Nephron (organoid): ENCODE results near the gene THAP6.
A peak's percentile ranks its signal among the peaks of the same experiment; 100 is the strongest.
"Not testable (repeated sequence)": the region's sequence is repeated elsewhere in the genome, so short reads cannot be mapped to it uniquely, and the experiment has no call there.

Experiments used
- H3K27ac Mint-ChIP-seq, 3 experiments: 2 replicates each; pipeline ENCODE4 v1.8.0; 2020; ENCODE audit warnings: mixed read lengths in 3 of 3, mild to moderate bottlenecking in 2 of 3, moderate library complexity in 1 of 3
- H3K27me3 Mint-ChIP-seq: 2 replicates; pipeline ENCODE4 v1.8.0; 2021; ENCODE audit warnings: low read depth, mild to moderate bottlenecking, moderate library complexity, mixed read lengths
- H3K36me3 Mint-ChIP-seq: 2 replicates; pipeline ENCODE4 v1.8.0; 2020; ENCODE audit warnings: low read depth, mixed read lengths
- H3K4me1 Mint-ChIP-seq: 2 replicates; pipeline ENCODE4 v1.8.0; 2020; ENCODE audit warnings: mixed read lengths
- H3K4me3 Mint-ChIP-seq, 3 experiments: 2 replicates each; pipeline ENCODE4 v1.8.0; 2020; ENCODE audit warnings: mild to moderate bottlenecking in 3 of 3, mixed read lengths in 3 of 3, moderate library complexity in 2 of 3
- H3K9me3 Mint-ChIP-seq: 2 replicates; pipeline ENCODE4 v1.8.0; 2020; ENCODE audit warnings: mixed read lengths
- CTCF ChIP-seq, 3 experiments: fragments of 200-600 bp; sonication (generic); IDR thresholded peaks; one replicate each; pipeline ENCODE4 v1.5.0; 2021; ENCODE audit warnings: antibody characterized with exemption in 3 of 3; ENCODE audit not compliant: unreplicated experiment in 3 of 3

Gene THAP6

GRCh38 chr4:75499900-75500299 lies 14.4 kb upstream of the THAP6 start:
- Mint-ChIP-seq H3K27ac (no peak overlapping the region), H3K27me3 (no peaks in the 10 kb centered on the region), H3K4me1 (no peaks in the 10 kb centered on the region), H3K4me3 (no peak overlapping the region), H3K9me3 (peaks cover 24% of the 10 kb centered on the region), H3K36me3 (peaks cover 73% of the 10 kb centered on the region)
- TF ChIP-seq CTCF (IDR thresholded peaks at IDR 0.05; ENCODE audit: unreplicated experiment in 3 of 3), result no peak

GRCh38 chr4:75502671-75503070 lies 11.6 kb upstream of the THAP6 start:
- no peak for TF ChIP-seq CTCF (IDR thresholded peaks at IDR 0.05; ENCODE audit: unreplicated experiment in 3 of 3)
- H3K27ac Mint-ChIP-seq, result no peak overlapping the region
- H3K9me3 Mint-ChIP-seq, result peaks cover 23% of the 10 kb centered on the region
- H3K4me1 Mint-ChIP-seq, result no peaks in the 10 kb centered on the region
- H3K36me3 Mint-ChIP-seq, result peaks cover 79% of the 10 kb centered on the region
- no peaks in the 10 kb centered on the region for H3K27me3 Mint-ChIP-seq
- H3K4me3 Mint-ChIP-seq, result no peak overlapping the region

- Mint-ChIP-seq H3K27me3 (no peaks in the 10 kb centered on the region), H3K36me3 (peaks cover 69% of the 10 kb centered on the region), H3K4me3 (no peak overlapping the region), H3K9me3 (no peaks in the 10 kb centered on the region), H3K4me1 (peaks cover 17% of the 10 kb centered on the region), H3K27ac (no peak overlapping the region)
- no peak for TF ChIP-seq CTCF (IDR thresholded peaks at IDR 0.05; ENCODE audit: unreplicated experiment in 3 of 3)
Measured at GRCh38 chr4:75505630-75506029, 8.6 kb upstream of the THAP6 start.

GRCh38 chr4:75509592-75509991 lies 4.7 kb upstream of the THAP6 start:
- H3K4me3 Mint-ChIP-seq, H3K27me3 Mint-ChIP-seq, H3K9me3 Mint-ChIP-seq: not testable (repeated sequence)
- Mint-ChIP-seq H3K4me1 (peaks cover 22% of the 10 kb centered on the region), H3K36me3 (peaks cover 48% of the 10 kb centered on the region), H3K27ac (peak overlapping the region in 1 of 3 experiments; percentile 49)

- peaks cover 31% of the 10 kb centered on the region for H3K36me3 Mint-ChIP-seq
- H3K4me3 Mint-ChIP-seq, result no peak overlapping the region
- H3K9me3 Mint-ChIP-seq, result no peaks in the 10 kb centered on the region
- H3K27me3 Mint-ChIP-seq, result no peaks in the 10 kb centered on the region
- no peak for TF ChIP-seq CTCF (IDR thresholded peaks at IDR 0.05; ENCODE audit: unreplicated experiment in 3 of 3)
- H3K27ac Mint-ChIP-seq, result no peak overlapping the region
- peaks cover 27% of the 10 kb centered on the region for H3K4me1 Mint-ChIP-seq
Measured at GRCh38 chr4:75511841-75512240, 2.4 kb upstream of the THAP6 start.

GRCh38 chr4:75512386-75513211 lies 1.7 kb upstream of the THAP6 start:
- Mint-ChIP-seq H3K9me3 (no peaks in the 10 kb centered on the region), H3K4me1 (peaks cover 27% of the 10 kb centered on the region), H3K4me3 (no peak overlapping the region), H3K27ac (peak overlapping the region in 1 of 3 experiments; percentile 96), H3K36me3 (peaks cover 28% of the 10 kb centered on the region), H3K27me3 (no peaks in the 10 kb centered on the region)
- no peak for TF ChIP-seq CTCF (IDR thresholded peaks at IDR 0.05; ENCODE audit: unreplicated experiment in 3 of 3)
